Immature natural killer cell (primary cell): ENCODE data around the gene VCL. TPM values are rescaled to one million over a fixed set of nuclear protein-coding genes. Genes with fewer than 3 reads are reported as not detected.

Source experiments
- DNase-seq, 3 donors: peaks; one replicate each; pipeline ENCODE4 v3.0.0; 2022; ENCODE audit warnings: mixed read lengths in 1 of 3
- H3K27ac Mint-ChIP-seq, 6 donors: one replicate each; pipeline ENCODE4 v1.8.0; 2020; ENCODE audit warnings: mixed read lengths in 6 of 6, mild to moderate bottlenecking in 5 of 6, inconsistent platforms in 4 of 6, moderate library complexity in 3 of 6
- H3K27me3 Mint-ChIP-seq, 3 donors: one replicate each; pipeline ENCODE4 v1.8.0; 2020 to 2021; ENCODE audit warnings: low read depth in 3 of 3, mild to moderate bottlenecking in 3 of 3, mixed read lengths in 3 of 3, moderate library complexity in 3 of 3, inconsistent platforms in 1 of 3
- H3K36me3 Mint-ChIP-seq, 3 donors: one replicate each; pipeline ENCODE4 v1.8.0; 2020; ENCODE audit warnings: mixed read lengths in 3 of 3, inconsistent platforms in 2 of 3, mild to moderate bottlenecking in 2 of 3
- H3K4me1 Mint-ChIP-seq, 2 donors: one replicate each; pipeline ENCODE4 v1.8.0; 2020; ENCODE audit warnings: inconsistent platforms in 2 of 2, mild to moderate bottlenecking in 2 of 2, mixed read lengths in 2 of 2, moderate library complexity in 1 of 2
- H3K4me3 Mint-ChIP-seq, 5 donors: one replicate each; pipeline ENCODE4 v1.8.0; 2020; ENCODE audit warnings: mild to moderate bottlenecking in 5 of 5, mixed read lengths in 5 of 5, inconsistent platforms in 3 of 5, moderate library complexity in 3 of 5
- H3K9me3 Mint-ChIP-seq, 6 donors: one replicate each; pipeline ENCODE4 v1.8.0; 2020; ENCODE audit warnings: mild to moderate bottlenecking in 6 of 6, mixed read lengths in 6 of 6, inconsistent platforms in 4 of 6, moderate library complexity in 3 of 6
- polyA plus RNA-seq, 3 donors: library from polyadenylated mRNA; unstranded; fragments of 300-500 nt; fragmentation: Illumina TruSeq; gene quantifications; one replicate each; pipeline ENCODE4 v1.2.3, GENCODE V29; 2021

VCL gene
- polyA plus RNA-seq, 3 donors from 2014 or later: 38.6 to 95.0 (median 55.9) TPM

- Mint-ChIP-seq H3K4me1 (peaks cover 0 to 12% of the 10 kb centered on the region in 2 donors), H3K36me3 (peaks cover 28 to 65% (median 42%) of the 10 kb centered on the region in 3 donors), H3K27ac (no peak overlapping the region), H3K27me3 (peaks cover 3 to 10% (median 7%) of the 10 kb centered on the region in 3 donors), H3K9me3 (no peaks in the 10 kb centered on the region), H3K4me3 (no peak overlapping the region)
- no peak for DNase-seq
Measured at GRCh38 chr10:74104480-74104879, 106.6 kb downstream of the VCL start.

- Mint-ChIP-seq H3K36me3 (peaks cover 25 to 68% (median 41%) of the 10 kb centered on the region in 3 donors), H3K9me3 (no peaks in the 10 kb centered on the region)
Measured at GRCh38 chr10:74104996-74105395, 107.1 kb downstream of the VCL start.

GRCh38 chr10:74107391-74107790, 109.5 kb downstream of the VCL start:
- no peak for DNase-seq
- H3K9me3 Mint-ChIP-seq: no peaks in the 10 kb centered on the region
- H3K27ac Mint-ChIP-seq: peak overlapping the region in 5 of 6 donors; percentile 21 to 51 (median 42)
- peaks cover 0 to 23% of the 10 kb centered on the region in 2 donors for H3K4me1 Mint-ChIP-seq
- no peak overlapping the region for H3K4me3 Mint-ChIP-seq
- H3K27me3 Mint-ChIP-seq: peaks cover 2 to 8% (median 7%) of the 10 kb centered on the region in 3 donors
- H3K36me3 Mint-ChIP-seq: peaks cover 34 to 83% (median 40%) of the 10 kb centered on the region in 3 donors

More at GRCh38 chr10:74104996-74105395, 107.1 kb downstream of the VCL start:
- no peak overlapping the region for H3K27ac Mint-ChIP-seq
- DNase-seq: no peak
- H3K4me3 Mint-ChIP-seq: no peak overlapping the region
- peaks cover 3 to 7% (median 7%) of the 10 kb centered on the region in 3 donors for H3K27me3 Mint-ChIP-seq
- peaks cover 0 to 17% of the 10 kb centered on the region in 2 donors for H3K4me1 Mint-ChIP-seq

GRCh38 chr10:74109452-74109851, 111.5 kb downstream of the VCL start:
- DNase-seq: no peak
- Mint-ChIP-seq H3K9me3 (no peaks in the 10 kb centered on the region), H3K4me3 (no peak overlapping the region), H3K27me3 (peaks cover 0 to 9% (median 2%) of the 10 kb centered on the region in 3 donors), H3K4me1 (peaks cover 0 to 23% of the 10 kb centered on the region in 2 donors), H3K27ac (peak overlapping the region; percentile 3 to 77 (median 38)), H3K36me3 (peaks cover 39 to 85% (median 46%) of the 10 kb centered on the region in 3 donors)

- H3K9me3 Mint-ChIP-seq: no peaks in the 10 kb centered on the region
- no peak overlapping the region for H3K4me3 Mint-ChIP-seq
- H3K36me3 Mint-ChIP-seq: peaks cover 38 to 78% (median 43%) of the 10 kb centered on the region in 3 donors
- peak overlapping the region in 5 of 6 donors; percentile 24 to 77 (median 50) for H3K27ac Mint-ChIP-seq
- H3K4me1 Mint-ChIP-seq: peaks cover 0 to 23% of the 10 kb centered on the region in 2 donors
- peaks cover 0 to 8% (median 2%) of the 10 kb centered on the region in 3 donors for H3K27me3 Mint-ChIP-seq
- DNase-seq: no peak
Measured at GRCh38 chr10:74110120-74110519, 112.2 kb downstream of the VCL start.

GRCh38 chr10:74111799-74112198, 113.9 kb downstream of the VCL start:
- H3K9me3 Mint-ChIP-seq: no peaks in the 10 kb centered on the region
- DNase-seq: no peak
- peak overlapping the region in 1 of 6 donors; percentile 66 for H3K27ac Mint-ChIP-seq
- peaks cover 0 to 15% (median 0%) of the 10 kb centered on the region in 3 donors for H3K27me3 Mint-ChIP-seq
- no peak overlapping the region for H3K4me3 Mint-ChIP-seq
- peaks cover 0 to 22% of the 10 kb centered on the region in 2 donors for H3K4me1 Mint-ChIP-seq
- H3K36me3 Mint-ChIP-seq: peaks cover 35 to 81% (median 40%) of the 10 kb centered on the region in 3 donors

- Mint-ChIP-seq H3K9me3 (no peaks in the 10 kb centered on the region), H3K4me3 (no peak overlapping the region), H3K27me3 (peaks cover 0 to 11% (median 0%) of the 10 kb centered on the region in 3 donors), H3K36me3 (peaks cover 32 to 79% (median 40%) of the 10 kb centered on the region in 3 donors), H3K27ac (peak overlapping the region in 4 of 6 donors; percentile 22 to 74 (median 74)), H3K4me1 (peaks cover 0 to 14% of the 10 kb centered on the region in 2 donors)
- DNase-seq: no peak
Measured at GRCh38 chr10:74113546-74113945, 115.6 kb downstream of the VCL start.

- Mint-ChIP-seq H3K27ac (peak overlapping the region in 4 of 6 donors; percentile 43 to 80 (median 62)), H3K36me3 (peaks cover 33 to 79% (median 45%) of the 10 kb centered on the region in 3 donors), H3K4me3 (no peak overlapping the region)
Measured at GRCh38 chr10:74114041-74114448, 116.1 kb downstream of the VCL start.

GRCh38 chr10:74117738-74118137, 119.8 kb downstream of the VCL start:
- Mint-ChIP-seq H3K4me1 (no peaks in the 10 kb centered on the region), H3K27me3 (peaks cover 0 to 12% (median 0%) of the 10 kb centered on the region in 3 donors), H3K36me3 (peaks cover 30 to 73% (median 38%) of the 10 kb centered on the region in 3 donors), H3K9me3 (no peaks in the 10 kb centered on the region), H3K4me3 (no peak overlapping the region), H3K27ac (peak overlapping the region in 2 of 6 donors; percentile 56 to 79)
- DNase-seq: no peak

More at GRCh38 chr10:74114041-74114448, 116.1 kb downstream of the VCL start:
- H3K9me3 Mint-ChIP-seq: no peaks in the 10 kb centered on the region
- no peak for DNase-seq
- H3K27me3 Mint-ChIP-seq: peaks cover 0 to 11% (median 0%) of the 10 kb centered on the region in 3 donors
- H3K4me1 Mint-ChIP-seq: peaks cover 0 to 14% of the 10 kb centered on the region in 2 donors

GRCh38 chr10:74118804-74119203, 120.9 kb downstream of the VCL start:
- Mint-ChIP-seq H3K9me3 (no peaks in the 10 kb centered on the region), H3K4me3 (no peak overlapping the region), H3K27me3 (peaks cover 0 to 10% (median 0%) of the 10 kb centered on the region in 3 donors), H3K36me3 (peaks cover 24 to 72% (median 38%) of the 10 kb centered on the region in 3 donors), H3K4me1 (no peaks in the 10 kb centered on the region), H3K27ac (peak overlapping the region; percentile 13 to 86 (median 72))
- DNase-seq: no peak

GRCh38 chr10:74120911-74121310, 123.0 kb downstream of the VCL start:
- H3K9me3 Mint-ChIP-seq: no peaks in the 10 kb centered on the region

GRCh38 chr10:74121368-74121767, 123.5 kb downstream of the VCL start:
- peaks cover 0 to 8% (median 0%) of the 10 kb centered on the region in 3 donors for H3K27me3 Mint-ChIP-seq
- H3K4me3 Mint-ChIP-seq: no peak overlapping the region
- H3K36me3 Mint-ChIP-seq: peaks cover 17 to 66% (median 39%) of the 10 kb centered on the region in 3 donors
- no peak for DNase-seq
- no peaks in the 10 kb centered on the region for H3K9me3 Mint-ChIP-seq
- peak overlapping the region in 4 of 6 donors; percentile 41 to 81 (median 60) for H3K27ac Mint-ChIP-seq
- no peaks in the 10 kb centered on the region for H3K4me1 Mint-ChIP-seq

More at GRCh38 chr10:74120911-74121310, 123.0 kb downstream of the VCL start:
- Mint-ChIP-seq H3K4me3 (no peak overlapping the region), H3K27me3 (peaks cover 0 to 10% (median 0%) of the 10 kb centered on the region in 3 donors), H3K27ac (peak overlapping the region in 4 of 6 donors; percentile 15 to 68 (median 50)), H3K36me3 (peaks cover 21 to 66% (median 35%) of the 10 kb centered on the region in 3 donors), H3K4me1 (no peaks in the 10 kb centered on the region)
- no peak for DNase-seq

GRCh38 chr10:74122060-74122459, 124.1 kb downstream of the VCL start:
- Mint-ChIP-seq H3K27me3 (peaks cover 0 to 5% (median 0%) of the 10 kb centered on the region in 3 donors), H3K4me3 (no peak overlapping the region), H3K27ac (peak overlapping the region; percentile 29 to 81 (median 44)), H3K4me1 (no peaks in the 10 kb centered on the region), H3K36me3 (peaks cover 13 to 61% (median 34%) of the 10 kb centered on the region in 3 donors), H3K9me3 (no peaks in the 10 kb centered on the region)
- DNase-seq: no peak

- no peak overlapping the region for H3K4me3 Mint-ChIP-seq
- H3K27ac Mint-ChIP-seq: peak overlapping the region in 5 of 6 donors; percentile 18 to 81 (median 74)
- DNase-seq: no peak
- no peaks in the 10 kb centered on the region for H3K9me3 Mint-ChIP-seq
- H3K27me3 Mint-ChIP-seq: peaks cover 0 to 4% (median 0%) of the 10 kb centered on the region in 3 donors
- no peaks in the 10 kb centered on the region for H3K4me1 Mint-ChIP-seq
- peaks cover 10 to 58% (median 32%) of the 10 kb centered on the region in 3 donors for H3K36me3 Mint-ChIP-seq
Measured at GRCh38 chr10:74123081-74123480, 125.2 kb downstream of the VCL start.
